ENCODE results near the gene TCIRG1.

TCIRG1 gene

GRCh38 chr11:68052137-68052873 is 13.5 kb downstream of the TCIRG1 start:
- H3K9ac ChIP-seq (ENCODE audit: low read depth, low read length, poor library complexity, severe bottlenecking) = no peak overlapping the region
- no peaks in the 10 kb centered on the region for H3K9me2 ChIP-seq (replicated peaks; ENCODE audit: low read depth, low read length)
- no peaks in the 10 kb centered on the region for H3K4me1 ChIP-seq (ENCODE audit: insufficient read depth, low read length, poor library complexity, severe bottlenecking)
- H3K9me3 ChIP-seq (ENCODE audit: insufficient read depth, low read depth, low read length) = no peaks in the 10 kb centered on the region
- no peaks in the 10 kb centered on the region for H3K36me3 ChIP-seq (ENCODE audit: insufficient read depth, low read length)
- TF ChIP-seq EZH2phosphoT487 (IDR thresholded peaks at IDR 0.05; ENCODE audit: borderline replicate concordance) = no peak
- no peak for TF ChIP-seq CTCF (conservative IDR thresholded peaks at IDR 0.05; ENCODE audit: low read length)
- no peaks in the 10 kb centered on the region for H3K79me2 ChIP-seq (ENCODE audit: insufficient read depth, low read length)
- H4K20me1 ChIP-seq (ENCODE audit: insufficient read depth, low read length, poor library complexity, severe bottlenecking) = no peaks in the 10 kb centered on the region
- H3K27me3 ChIP-seq (ENCODE audit: insufficient read depth, low read length, poor library complexity, severe bottlenecking) = no peaks in the 10 kb centered on the region
- no peaks in the 10 kb centered on the region for H3F3A ChIP-seq (ENCODE audit: low read depth)
- no peak overlapping the region for H3K4me2 ChIP-seq (ENCODE audit: low read depth, low read length, poor library complexity, severe bottlenecking)
- no peak overlapping the region for H3K4me3 ChIP-seq (ENCODE audit: low read length, poor library complexity, severe bottlenecking)
- no peak overlapping the region for H2AFZ ChIP-seq (ENCODE audit: low read length)

DNA sequence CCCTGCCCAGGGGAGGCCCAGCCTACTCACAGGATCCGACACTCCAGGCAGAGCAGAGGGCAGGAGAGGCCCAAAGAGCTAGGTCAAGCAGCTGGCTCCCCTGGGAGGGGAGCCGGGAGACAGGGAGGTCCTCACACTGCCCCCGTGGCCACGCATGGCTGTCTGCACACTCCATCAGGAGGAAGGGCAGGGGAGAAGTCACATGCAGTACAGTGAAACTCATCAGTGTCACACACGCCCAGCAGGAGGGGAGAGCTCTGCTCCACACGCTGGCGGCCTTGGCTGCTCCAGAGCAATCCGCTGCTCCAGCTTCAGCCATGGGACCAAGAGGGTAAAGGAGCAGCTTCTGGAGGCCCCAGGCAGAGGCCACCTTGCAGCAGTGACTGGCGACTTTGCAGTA is 14.3 kb downstream of the TCIRG1 start:
- no peaks in the 10 kb centered on the region for H3F3A ChIP-seq (ENCODE audit: low read depth)

DNA sequence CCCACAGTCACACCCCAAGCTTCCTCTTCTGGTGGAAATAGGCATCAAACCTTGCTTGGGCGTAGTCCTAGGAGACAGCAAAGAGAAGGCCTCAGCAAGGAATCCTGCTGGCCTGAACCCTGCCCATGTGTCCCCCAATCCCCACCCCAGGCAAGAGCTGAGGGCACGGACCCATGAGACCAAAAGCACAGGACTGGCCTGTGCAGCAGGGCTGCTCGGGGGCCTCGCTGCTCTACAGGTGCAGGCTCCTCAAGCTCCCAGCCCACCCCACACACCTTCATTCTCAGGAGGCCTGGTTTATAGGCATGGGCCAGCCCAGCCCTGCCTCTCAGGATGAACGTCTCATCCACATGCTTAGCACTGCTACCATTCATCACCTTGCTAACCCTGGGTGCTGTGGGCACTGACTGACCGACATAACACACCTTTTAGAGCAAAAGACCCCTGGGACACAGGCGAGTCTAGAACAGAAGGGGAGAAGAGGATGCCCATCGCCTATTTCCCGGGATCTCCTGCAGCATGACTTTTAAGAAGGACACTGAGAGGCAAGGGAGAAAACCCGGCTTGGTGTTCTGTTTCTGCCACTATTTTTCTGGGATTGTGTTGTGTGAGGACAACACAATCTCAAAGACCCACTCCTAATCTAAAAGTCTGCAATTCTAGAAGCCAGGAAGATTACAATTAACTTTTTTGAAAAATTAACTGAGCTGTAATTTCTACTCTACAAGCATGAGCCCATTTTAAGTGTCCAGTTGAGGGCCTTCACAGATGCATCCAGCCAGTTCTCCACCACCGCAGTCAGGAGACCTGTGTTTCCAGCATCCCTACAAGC is 15.4 kb downstream of the TCIRG1 start:
- Histone ChIP-seq H3K9ac (ENCODE audit: low read depth, low read length, poor library complexity, severe bottlenecking) (no peak overlapping the region), H3K27me3 (ENCODE audit: insufficient read depth, low read length, poor library complexity, severe bottlenecking) (no peaks in the 10 kb centered on the region), H3F3A (ENCODE audit: low read depth) (no peaks in the 10 kb centered on the region), H3K4me2 (ENCODE audit: low read depth, low read length, poor library complexity, severe bottlenecking) (no peak overlapping the region), H3K9me2 (replicated peaks; ENCODE audit: low read depth, low read length) (no peaks in the 10 kb centered on the region), H3K79me2 (ENCODE audit: insufficient read depth, low read length) (no peaks in the 10 kb centered on the region), H3K4me3 (ENCODE audit: low read length, poor library complexity, severe bottlenecking) (no peak overlapping the region), H3K9me3 (ENCODE audit: insufficient read depth, low read depth, low read length) (no peaks in the 10 kb centered on the region), H4K20me1 (ENCODE audit: insufficient read depth, low read length, poor library complexity, severe bottlenecking) (no peaks in the 10 kb centered on the region), H3K36me3 (ENCODE audit: insufficient read depth, low read length) (peaks cover 11% of the 10 kb centered on the region; the same call in 1 of the 2 replicates), H3K4me1 (ENCODE audit: insufficient read depth, low read length, poor library complexity, severe bottlenecking) (no peaks in the 10 kb centered on the region), H2AFZ (ENCODE audit: low read length) (no peak overlapping the region)
- TF ChIP-seq CTCF (conservative IDR thresholded peaks at IDR 0.05; ENCODE audit: low read length) (no peak), EZH2phosphoT487 (IDR thresholded peaks at IDR 0.05; ENCODE audit: borderline replicate concordance) (no peak)

More for the DNA sequence above, 14.3 kb downstream of the TCIRG1 start:
- Histone ChIP-seq H3K9ac (ENCODE audit: low read depth, low read length, poor library complexity, severe bottlenecking) (no peak overlapping the region), H3K4me2 (ENCODE audit: low read depth, low read length, poor library complexity, severe bottlenecking) (no peak overlapping the region), H3K79me2 (ENCODE audit: insufficient read depth, low read length) (no peaks in the 10 kb centered on the region), H3K9me2 (replicated peaks; ENCODE audit: low read depth, low read length) (no peaks in the 10 kb centered on the region), H4K20me1 (ENCODE audit: insufficient read depth, low read length, poor library complexity, severe bottlenecking) (no peaks in the 10 kb centered on the region), H3K4me3 (ENCODE audit: low read length, poor library complexity, severe bottlenecking) (no peak overlapping the region), H3K9me3 (ENCODE audit: insufficient read depth, low read depth, low read length) (no peaks in the 10 kb centered on the region), H3K4me1 (ENCODE audit: insufficient read depth, low read length, poor library complexity, severe bottlenecking) (no peaks in the 10 kb centered on the region), H2AFZ (ENCODE audit: low read length) (no peak overlapping the region), H3K36me3 (ENCODE audit: insufficient read depth, low read length) (peaks cover 5% of the 10 kb centered on the region; the same call in 1 of the 2 replicates), H3K27me3 (ENCODE audit: insufficient read depth, low read length, poor library complexity, severe bottlenecking) (no peaks in the 10 kb centered on the region)
- TF ChIP-seq CTCF (conservative IDR thresholded peaks at IDR 0.05; ENCODE audit: low read length) (no peak), EZH2phosphoT487 (IDR thresholded peaks at IDR 0.05; ENCODE audit: borderline replicate concordance) (no peak)
